K562 (cell line): ENCODE measurements around the gene HLA-B. TPM values are rescaled to one million over a fixed set of nuclear protein-coding genes. Genes with fewer than 3 reads are reported as not detected.
A peak's percentile ranks its signal among the peaks of the same experiment; 100 is the strongest.

Experiments used
- FUS ChIP-seq: fragments of 200-400 bp; formaldehyde crosslinking; optimal IDR thresholded peaks from 2 replicates; pipeline ENCODE3; 2017; ENCODE audit warnings: low read depth, low read length
- HDAC2 ChIP-seq: fragments of 450-650 bp; IDR thresholded peaks from 2 replicates; pipeline ENCODE4 v1.6.1; 2016; ENCODE audit warnings: mild to moderate bottlenecking
- HDAC8 ChIP-seq: fragments of 450-650 bp; IDR thresholded peaks from 2 replicates; pipeline ENCODE4 v1.6.1; 2016; ENCODE audit warnings: mild to moderate bottlenecking, missing genetic modification characterization, moderate library complexity, missing compliant biosample characterization
- ILK ChIP-seq: fragments of 450-650 bp; IDR thresholded peaks from 2 replicates; pipeline ENCODE4 v1.6.1; 2016; ENCODE audit warnings: missing genetic modification characterization, low read depth, mild to moderate bottlenecking, missing compliant biosample characterization, moderate library complexity, borderline replicate concordance
- NFATC3 ChIP-seq: fragments of 450-650 bp; IDR thresholded peaks from 2 replicates; pipeline ENCODE4 v1.6.1; 2017; ENCODE audit warnings: mild to moderate bottlenecking
- PURB ChIP-seq: sonication (generic); formaldehyde crosslinking; IDR thresholded peaks from 2 replicates; pipeline ENCODE4 v1.9.0; 2021; ENCODE audit warnings: low read depth, mild to moderate bottlenecking, missing genetic modification reagents
- RB1 ChIP-seq: fragments of 450-650 bp; IDR thresholded peaks from 2 replicates; pipeline ENCODE4 v1.6.1; 2017; ENCODE audit warnings: low read depth, mild to moderate bottlenecking
- SMARCA4 ChIP-seq: fragments of 450-650 bp; IDR thresholded peaks from 2 replicates; pipeline ENCODE4 v1.6.1; 2016
- TAF15 ChIP-seq: fragments of 200-400 bp; formaldehyde crosslinking; IDR thresholded peaks from 2 replicates; pipeline ENCODE4 v1.6.1; 2017; ENCODE audit warnings: mild to moderate bottlenecking, low read depth, low read length, moderate library complexity
- TAL1 ChIP-seq: fragments of 450-650 bp; IDR thresholded peaks from 2 replicates; pipeline ENCODE4 v1.6.1; 2016; ENCODE audit warnings: mild to moderate bottlenecking
- TFE3 ChIP-seq: fragments of 450-650 bp; formaldehyde crosslinking; IDR thresholded peaks from 2 replicates; pipeline ENCODE4 v1.4.0; 2020; ENCODE audit warnings: mild to moderate bottlenecking, mixed read lengths
- TRIM28 ChIP-seq: fragments of 450-650 bp; IDR thresholded peaks from 2 replicates; pipeline ENCODE4 v1.6.1; 2017
- XRCC3 ChIP-seq: fragments of 450-650 bp; IDR thresholded peaks from 2 replicates; pipeline ENCODE4 v1.6.1; 2017; ENCODE audit warnings: mild to moderate bottlenecking, moderate library complexity
- ZFX ChIP-seq: sonication (generic); formaldehyde crosslinking; IDR thresholded peaks from 2 replicates; pipeline ENCODE4 v1.8.0; 2022; ENCODE audit warnings: mild to moderate bottlenecking, missing genetic modification reagents, moderate library complexity
- ZMIZ1 ChIP-seq, 2 experiments: fragments of 150-350 bp in 1 of 2; IDR thresholded peaks; 2 replicates each; pipeline ENCODE4 v1.6.1; 2012 to 2016; ENCODE audit warnings: low read depth in 2 of 2, low read length in 2 of 2, mild to moderate bottlenecking in 1 of 2, moderate library complexity in 1 of 2
- ZNF23 ChIP-seq: fragments of 250-450 bp; sonication (Bioruptor Pico); IDR thresholded peaks from 2 replicates; pipeline ENCODE4 v1.4.0; 2020; ENCODE audit warnings: mild to moderate bottlenecking
- polyA plus RNA-seq, 8 experiments: library from polyadenylated mRNA; depleted of rRNA in 4 of 8; stranded (reverse) in 5 of 8; unstranded in 3 of 8; fragments of >200 nt; fragmentation: Nextera tagmentation in 2 of 8; fragmentation: Illumina TruSeq in 1 of 8; extraction: Ambion mirVana in 2 of 8; extraction: Trizol in 1 of 8; gene quantifications; 2 replicates each; pipeline versions ENCODE4 v1.2.1 to v1.2.3, GENCODE V29; 2011 to 2014; ENCODE audit warnings: inconsistent platforms in 1 of 8, missing spikeins in 1 of 8
- total RNA-seq, 7 experiments: library from RNA; depleted of rRNA in 6 of 7; stranded (reverse); fragments of >200 nt in 6 of 7; fragmentation: Illumina TruSeq in 2 of 7; extraction: Trizol in 2 of 7; gene quantifications; 2 replicates each; pipeline versions ENCODE4 v1.2.1 to v1.2.3, GENCODE V29; 2011 to 2021; ENCODE audit warnings: low replicate concordance in 1 of 7
- TF ChIP-seq, protein P1 (sequence below): fragments of 250-450 bp; sonication (Bioruptor Pico); IDR thresholded peaks from 2 replicates; pipeline ENCODE4 v1.8.0; 2021; ENCODE audit warnings: mild to moderate bottlenecking, moderate library complexity
- TF ChIP-seq, protein P2 (sequence below): sonication (generic); formaldehyde crosslinking; IDR thresholded peaks from 2 replicates; pipeline ENCODE4 v1.8.0; 2022; ENCODE audit warnings: missing genetic modification reagents, mild to moderate bottlenecking, moderate library complexity, borderline replicate concordance
- TF ChIP-seq, protein P3 (sequence below): sonication (generic); formaldehyde crosslinking; IDR thresholded peaks from 2 replicates; pipeline ENCODE4 v1.8.1; 2023; ENCODE audit warnings: mild to moderate bottlenecking, missing genetic modification reagents

Gene HLA-B
- total and polyA plus RNA-seq, 9 of the 15 experiments (the other 6 are each of a cell fraction or from before 2014, with no cell fraction given): 0.07 to 9.7 (median 0.65) TPM; not detected in 2

GRCh38 chr6:31402324-31403282, 45.6 kb upstream of the HLA-B start (continued):
- no peak for TF ChIP-seq NFATC3
- no peak for TF ChIP-seq TFE3 (CRISPR knock-in tag)
- no peak for TF ChIP-seq ILK (tag)
- TF ChIP-seq, protein P1, sequence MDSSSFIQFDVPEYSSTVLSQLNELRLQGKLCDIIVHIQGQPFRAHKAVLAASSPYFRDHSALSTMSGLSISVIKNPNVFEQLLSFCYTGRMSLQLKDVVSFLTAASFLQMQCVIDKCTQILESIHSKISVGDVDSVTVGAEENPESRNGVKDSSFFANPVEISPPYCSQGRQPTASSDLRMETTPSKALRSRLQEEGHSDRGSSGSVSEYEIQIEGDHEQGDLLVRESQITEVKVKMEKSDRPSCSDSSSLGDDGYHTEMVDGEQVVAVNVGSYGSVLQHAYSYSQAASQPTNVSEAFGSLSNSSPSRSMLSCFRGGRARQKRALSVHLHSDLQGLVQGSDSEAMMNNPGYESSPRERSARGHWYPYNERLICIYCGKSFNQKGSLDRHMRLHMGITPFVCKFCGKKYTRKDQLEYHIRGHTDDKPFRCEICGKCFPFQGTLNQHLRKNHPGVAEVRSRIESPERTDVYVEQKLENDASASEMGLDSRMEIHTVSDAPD (CRISPR knock-in tag): no peak
- no peak for TF ChIP-seq TAL1
- no peak for TF ChIP-seq ZMIZ1 (IDR thresholded peaks at IDR 0.05; ENCODE audit: low read depth in 2 of 2, low read length in 2 of 2)
- TF ChIP-seq, protein P2, sequence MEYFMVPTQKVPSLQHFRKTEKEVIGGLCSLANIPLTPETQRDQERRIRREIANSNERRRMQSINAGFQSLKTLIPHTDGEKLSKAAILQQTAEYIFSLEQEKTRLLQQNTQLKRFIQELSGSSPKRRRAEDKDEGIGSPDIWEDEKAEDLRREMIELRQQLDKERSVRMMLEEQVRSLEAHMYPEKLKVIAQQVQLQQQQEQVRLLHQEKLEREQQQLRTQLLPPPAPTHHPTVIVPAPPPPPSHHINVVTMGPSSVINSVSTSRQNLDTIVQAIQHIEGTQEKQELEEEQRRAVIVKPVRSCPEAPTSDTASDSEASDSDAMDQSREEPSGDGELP (CRISPR knock-in tag): peak; percentile 20; the same call in 1 of the 2 replicates
- TF ChIP-seq HDAC8: no peak
- TF ChIP-seq, protein P3, sequence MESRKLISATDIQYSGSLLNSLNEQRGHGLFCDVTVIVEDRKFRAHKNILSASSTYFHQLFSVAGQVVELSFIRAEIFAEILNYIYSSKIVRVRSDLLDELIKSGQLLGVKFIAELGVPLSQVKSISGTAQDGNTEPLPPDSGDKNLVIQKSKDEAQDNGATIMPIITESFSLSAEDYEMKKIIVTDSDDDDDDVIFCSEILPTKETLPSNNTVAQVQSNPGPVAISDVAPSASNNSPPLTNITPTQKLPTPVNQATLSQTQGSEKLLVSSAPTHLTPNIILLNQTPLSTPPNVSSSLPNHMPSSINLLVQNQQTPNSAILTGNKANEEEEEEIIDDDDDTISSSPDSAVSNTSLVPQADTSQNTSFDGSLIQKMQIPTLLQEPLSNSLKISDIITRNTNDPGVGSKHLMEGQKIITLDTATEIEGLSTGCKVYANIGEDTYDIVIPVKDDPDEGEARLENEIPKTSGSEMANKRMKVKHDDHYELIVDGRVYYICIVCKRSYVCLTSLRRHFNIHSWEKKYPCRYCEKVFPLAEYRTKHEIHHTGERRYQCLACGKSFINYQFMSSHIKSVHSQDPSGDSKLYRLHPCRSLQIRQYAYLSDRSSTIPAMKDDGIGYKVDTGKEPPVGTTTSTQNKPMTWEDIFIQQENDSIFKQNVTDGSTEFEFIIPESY (CRISPR knock-in tag): no peak
- TF ChIP-seq ZFX (CRISPR knock-in tag): no peak
- TF ChIP-seq HDAC2: 0 out of 2 replicates have a peak, but pooled peaks have one; percentile 31
- no peak for TF ChIP-seq ZNF23 (CRISPR knock-in tag)
- TF ChIP-seq XRCC3: no peak
- peak; percentile 76 for TF ChIP-seq RB1
- TF ChIP-seq TAF15: no peak
- TF ChIP-seq TRIM28: no peak
- no peak for TF ChIP-seq PURB (CRISPR knock-in tag)
- TF ChIP-seq FUS: no peak
- TF ChIP-seq SMARCA4: no peak
